Lower leg skin (tissue), 3 donors: Measurements from ENCODE around the gene NPSR1.

Source experiments
- CTCF ChIP-seq, 3 donors: fragments of 450-650 bp; IDR thresholded peaks; one replicate each; pipeline ENCODE4 v1.5.1; 2016; ENCODE audit warnings: antibody characterized with exemption in 3 of 3, mild to moderate bottlenecking in 3 of 3, moderate library complexity in 2 of 3
- POLR2A ChIP-seq, 2 donors: fragments of 450-650 bp; IDR thresholded peaks; one replicate each; pipeline ENCODE4 v1.6.1; 2016 to 2017; ENCODE audit warnings: antibody characterized with exemption in 2 of 2, mild to moderate bottlenecking in 1 of 2, moderate library complexity in 1 of 2

- no peak for TF ChIP-seq POLR2A (IDR thresholded peaks at IDR 0.05)
- TF ChIP-seq CTCF (IDR thresholded peaks at IDR 0.05), result no peak
These were observed 14.4 kb downstream of the NPSR1 start for GRCh38 chr7:34672430-34672829.
